ENCODE results near the gene RBM33. TPM values are rescaled to one million over a fixed set of nuclear protein-coding genes. Genes with fewer than 3 reads are reported as not detected.

RBM33 gene
- total RNA-seq, 1 experiment from 2014 or later: 81.8 TPM

DNA sequence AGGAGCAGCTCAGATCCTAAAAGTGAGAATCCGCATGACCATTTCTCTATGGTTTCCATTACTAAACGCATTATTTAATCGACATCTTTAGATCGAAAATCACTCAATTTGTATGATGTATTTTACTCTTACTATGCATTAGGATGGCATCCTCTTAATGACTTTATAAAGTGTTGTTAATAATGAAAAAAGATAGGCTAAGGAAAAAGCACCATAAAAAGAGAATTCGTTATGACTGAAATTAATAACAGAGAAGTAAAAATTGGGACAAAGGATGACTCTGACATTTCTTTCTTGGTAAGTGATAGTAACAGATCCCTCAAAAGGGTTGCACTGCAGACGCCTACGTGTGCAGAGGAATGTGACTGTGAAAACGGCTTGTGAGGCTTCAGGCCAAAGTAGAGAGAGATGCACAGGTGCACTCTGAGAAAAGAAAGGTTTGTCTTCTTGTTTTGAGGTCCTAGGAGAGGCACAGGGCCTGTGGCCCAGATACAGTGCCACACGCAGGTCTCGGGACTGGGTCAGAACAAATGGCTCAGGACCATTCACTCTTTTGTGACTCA, 23.0 kb upstream of the RBM33 start (continued):
- TF ChIP-seq, protein P1, sequence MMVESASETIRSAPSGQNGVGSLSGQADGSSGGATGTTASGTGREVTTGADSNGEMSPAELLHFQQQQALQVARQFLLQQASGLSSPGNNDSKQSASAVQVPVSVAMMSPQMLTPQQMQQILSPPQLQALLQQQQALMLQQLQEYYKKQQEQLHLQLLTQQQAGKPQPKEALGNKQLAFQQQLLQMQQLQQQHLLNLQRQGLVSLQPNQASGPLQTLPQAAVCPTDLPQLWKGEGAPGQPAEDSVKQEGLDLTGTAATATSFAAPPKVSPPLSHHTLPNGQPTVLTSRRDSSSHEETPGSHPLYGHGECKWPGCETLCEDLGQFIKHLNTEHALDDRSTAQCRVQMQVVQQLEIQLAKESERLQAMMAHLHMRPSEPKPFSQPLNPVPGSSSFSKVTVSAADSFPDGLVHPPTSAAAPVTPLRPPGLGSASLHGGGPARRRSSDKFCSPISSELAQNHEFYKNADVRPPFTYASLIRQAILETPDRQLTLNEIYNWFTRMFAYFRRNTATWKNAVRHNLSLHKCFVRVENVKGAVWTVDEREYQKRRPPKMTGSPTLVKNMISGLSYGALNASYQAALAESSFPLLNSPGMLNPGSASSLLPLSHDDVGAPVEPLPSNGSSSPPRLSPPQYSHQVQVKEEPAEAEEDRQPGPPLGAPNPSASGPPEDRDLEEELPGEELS (CRISPR knock-in tag; IDR thresholded peaks at IDR 0.05): no peak
- TF ChIP-seq, protein P2, sequence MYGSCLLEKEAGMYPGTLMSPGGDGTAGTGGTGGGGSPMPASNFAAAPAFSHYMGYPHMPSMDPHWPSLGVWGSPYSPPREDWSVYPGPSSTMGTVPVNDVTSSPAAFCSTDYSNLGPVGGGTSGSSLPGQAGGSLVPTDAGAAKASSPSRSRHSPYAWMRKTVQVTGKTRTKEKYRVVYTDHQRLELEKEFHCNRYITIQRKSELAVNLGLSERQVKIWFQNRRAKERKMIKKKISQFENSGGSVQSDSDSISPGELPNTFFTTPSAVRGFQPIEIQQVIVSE (CRISPR knock-in tag; IDR thresholded peaks at IDR 0.05; ENCODE audit: borderline replicate concordance): no peak
- TF ChIP-seq, protein P3, sequence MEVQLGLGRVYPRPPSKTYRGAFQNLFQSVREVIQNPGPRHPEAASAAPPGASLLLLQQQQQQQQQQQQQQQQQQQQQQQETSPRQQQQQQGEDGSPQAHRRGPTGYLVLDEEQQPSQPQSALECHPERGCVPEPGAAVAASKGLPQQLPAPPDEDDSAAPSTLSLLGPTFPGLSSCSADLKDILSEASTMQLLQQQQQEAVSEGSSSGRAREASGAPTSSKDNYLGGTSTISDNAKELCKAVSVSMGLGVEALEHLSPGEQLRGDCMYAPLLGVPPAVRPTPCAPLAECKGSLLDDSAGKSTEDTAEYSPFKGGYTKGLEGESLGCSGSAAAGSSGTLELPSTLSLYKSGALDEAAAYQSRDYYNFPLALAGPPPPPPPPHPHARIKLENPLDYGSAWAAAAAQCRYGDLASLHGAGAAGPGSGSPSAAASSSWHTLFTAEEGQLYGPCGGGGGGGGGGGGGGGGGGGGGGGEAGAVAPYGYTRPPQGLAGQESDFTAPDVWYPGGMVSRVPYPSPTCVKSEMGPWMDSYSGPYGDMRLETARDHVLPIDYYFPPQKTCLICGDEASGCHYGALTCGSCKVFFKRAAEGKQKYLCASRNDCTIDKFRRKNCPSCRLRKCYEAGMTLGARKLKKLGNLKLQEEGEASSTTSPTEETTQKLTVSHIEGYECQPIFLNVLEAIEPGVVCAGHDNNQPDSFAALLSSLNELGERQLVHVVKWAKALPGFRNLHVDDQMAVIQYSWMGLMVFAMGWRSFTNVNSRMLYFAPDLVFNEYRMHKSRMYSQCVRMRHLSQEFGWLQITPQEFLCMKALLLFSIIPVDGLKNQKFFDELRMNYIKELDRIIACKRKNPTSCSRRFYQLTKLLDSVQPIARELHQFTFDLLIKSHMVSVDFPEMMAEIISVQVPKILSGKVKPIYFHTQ (CRISPR knock-in tag; IDR thresholded peaks at IDR 0.05): no peak
- TF ChIP-seq SMAD4 (CRISPR knock-in tag; IDR thresholded peaks at IDR 0.05) (no peak), TCF7 (CRISPR knock-in tag; IDR thresholded peaks at IDR 0.05; ENCODE audit: low read depth) (no peak), ZNF416 (CRISPR knock-in tag; IDR thresholded peaks at IDR 0.05) (no peak), ZBTB21 (CRISPR knock-in tag; IDR thresholded peaks at IDR 0.05; ENCODE audit: borderline replicate concordance) (no peak), ELF4 (CRISPR knock-in tag; IDR thresholded peaks at IDR 0.05; ENCODE audit: low read depth) (no peak), KAT7 (CRISPR knock-in tag; IDR thresholded peaks at IDR 0.05; ENCODE audit: borderline replicate concordance) (no peak), RELA (CRISPR knock-in tag; IDR thresholded peaks at IDR 0.05; ENCODE audit: borderline replicate concordance) (no peak)
- TF ChIP-seq, protein P4, sequence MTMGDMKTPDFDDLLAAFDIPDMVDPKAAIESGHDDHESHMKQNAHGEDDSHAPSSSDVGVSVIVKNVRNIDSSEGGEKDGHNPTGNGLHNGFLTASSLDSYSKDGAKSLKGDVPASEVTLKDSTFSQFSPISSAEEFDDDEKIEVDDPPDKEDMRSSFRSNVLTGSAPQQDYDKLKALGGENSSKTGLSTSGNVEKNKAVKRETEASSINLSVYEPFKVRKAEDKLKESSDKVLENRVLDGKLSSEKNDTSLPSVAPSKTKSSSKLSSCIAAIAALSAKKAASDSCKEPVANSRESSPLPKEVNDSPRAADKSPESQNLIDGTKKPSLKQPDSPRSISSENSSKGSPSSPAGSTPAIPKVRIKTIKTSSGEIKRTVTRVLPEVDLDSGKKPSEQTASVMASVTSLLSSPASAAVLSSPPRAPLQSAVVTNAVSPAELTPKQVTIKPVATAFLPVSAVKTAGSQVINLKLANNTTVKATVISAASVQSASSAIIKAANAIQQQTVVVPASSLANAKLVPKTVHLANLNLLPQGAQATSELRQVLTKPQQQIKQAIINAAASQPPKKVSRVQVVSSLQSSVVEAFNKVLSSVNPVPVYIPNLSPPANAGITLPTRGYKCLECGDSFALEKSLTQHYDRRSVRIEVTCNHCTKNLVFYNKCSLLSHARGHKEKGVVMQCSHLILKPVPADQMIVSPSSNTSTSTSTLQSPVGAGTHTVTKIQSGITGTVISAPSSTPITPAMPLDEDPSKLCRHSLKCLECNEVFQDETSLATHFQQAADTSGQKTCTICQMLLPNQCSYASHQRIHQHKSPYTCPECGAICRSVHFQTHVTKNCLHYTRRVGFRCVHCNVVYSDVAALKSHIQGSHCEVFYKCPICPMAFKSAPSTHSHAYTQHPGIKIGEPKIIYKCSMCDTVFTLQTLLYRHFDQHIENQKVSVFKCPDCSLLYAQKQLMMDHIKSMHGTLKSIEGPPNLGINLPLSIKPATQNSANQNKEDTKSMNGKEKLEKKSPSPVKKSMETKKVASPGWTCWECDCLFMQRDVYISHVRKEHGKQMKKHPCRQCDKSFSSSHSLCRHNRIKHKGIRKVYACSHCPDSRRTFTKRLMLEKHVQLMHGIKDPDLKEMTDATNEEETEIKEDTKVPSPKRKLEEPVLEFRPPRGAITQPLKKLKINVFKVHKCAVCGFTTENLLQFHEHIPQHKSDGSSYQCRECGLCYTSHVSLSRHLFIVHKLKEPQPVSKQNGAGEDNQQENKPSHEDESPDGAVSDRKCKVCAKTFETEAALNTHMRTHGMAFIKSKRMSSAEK (CRISPR knock-in tag; IDR thresholded peaks at IDR 0.05; ENCODE audit: borderline replicate concordance): no peak

DNA sequence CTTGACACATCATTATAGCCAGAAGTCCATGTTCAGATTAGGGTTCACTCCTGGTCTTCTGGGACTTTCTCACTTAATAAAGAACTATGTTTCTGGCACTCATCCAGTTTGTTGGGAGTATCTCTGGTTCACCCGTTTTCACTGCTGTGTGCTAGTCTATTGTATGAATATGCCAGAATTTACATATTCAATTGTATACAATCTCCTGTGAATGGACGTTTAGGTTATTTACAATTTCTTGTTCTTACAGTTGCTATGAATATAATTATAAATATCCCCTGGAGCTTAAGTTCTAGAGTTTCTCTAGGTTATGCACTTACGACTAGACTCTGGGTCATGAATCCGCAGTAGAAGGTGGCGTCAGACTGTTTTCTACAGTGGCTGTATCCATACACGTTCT, 20.0 kb upstream of the RBM33 start:
- Mint-ChIP-seq H3K36me3 (peaks cover 4% of the 10 kb centered on the region), H3K9me3 (peaks cover 13% of the 10 kb centered on the region), H3K27ac (no peak overlapping the region), H3K4me1 (peaks cover 3% of the 10 kb centered on the region; the same call in 1 of the 2 replicates), H3K27me3 (ENCODE audit: low read depth) (no peaks in the 10 kb centered on the region; the same call in none of the 2 replicates), H3K4me3 (no peak overlapping the region)
- ATAC-seq (no peak), DNase-seq (ENCODE audit: low spot score) (no peak)
- TF ChIP-seq TP53 (CRISPR knock-in tag; IDR thresholded peaks at IDR 0.05) (no peak), KAT7 (CRISPR knock-in tag; IDR thresholded peaks at IDR 0.05; ENCODE audit: borderline replicate concordance) (no peak), ZNF121 (CRISPR knock-in tag; IDR thresholded peaks at IDR 0.05) (no peak)
- TF ChIP-seq, protein P2 (CRISPR knock-in tag; IDR thresholded peaks at IDR 0.05; ENCODE audit: borderline replicate concordance): no peak
- TF ChIP-seq, protein P5, sequence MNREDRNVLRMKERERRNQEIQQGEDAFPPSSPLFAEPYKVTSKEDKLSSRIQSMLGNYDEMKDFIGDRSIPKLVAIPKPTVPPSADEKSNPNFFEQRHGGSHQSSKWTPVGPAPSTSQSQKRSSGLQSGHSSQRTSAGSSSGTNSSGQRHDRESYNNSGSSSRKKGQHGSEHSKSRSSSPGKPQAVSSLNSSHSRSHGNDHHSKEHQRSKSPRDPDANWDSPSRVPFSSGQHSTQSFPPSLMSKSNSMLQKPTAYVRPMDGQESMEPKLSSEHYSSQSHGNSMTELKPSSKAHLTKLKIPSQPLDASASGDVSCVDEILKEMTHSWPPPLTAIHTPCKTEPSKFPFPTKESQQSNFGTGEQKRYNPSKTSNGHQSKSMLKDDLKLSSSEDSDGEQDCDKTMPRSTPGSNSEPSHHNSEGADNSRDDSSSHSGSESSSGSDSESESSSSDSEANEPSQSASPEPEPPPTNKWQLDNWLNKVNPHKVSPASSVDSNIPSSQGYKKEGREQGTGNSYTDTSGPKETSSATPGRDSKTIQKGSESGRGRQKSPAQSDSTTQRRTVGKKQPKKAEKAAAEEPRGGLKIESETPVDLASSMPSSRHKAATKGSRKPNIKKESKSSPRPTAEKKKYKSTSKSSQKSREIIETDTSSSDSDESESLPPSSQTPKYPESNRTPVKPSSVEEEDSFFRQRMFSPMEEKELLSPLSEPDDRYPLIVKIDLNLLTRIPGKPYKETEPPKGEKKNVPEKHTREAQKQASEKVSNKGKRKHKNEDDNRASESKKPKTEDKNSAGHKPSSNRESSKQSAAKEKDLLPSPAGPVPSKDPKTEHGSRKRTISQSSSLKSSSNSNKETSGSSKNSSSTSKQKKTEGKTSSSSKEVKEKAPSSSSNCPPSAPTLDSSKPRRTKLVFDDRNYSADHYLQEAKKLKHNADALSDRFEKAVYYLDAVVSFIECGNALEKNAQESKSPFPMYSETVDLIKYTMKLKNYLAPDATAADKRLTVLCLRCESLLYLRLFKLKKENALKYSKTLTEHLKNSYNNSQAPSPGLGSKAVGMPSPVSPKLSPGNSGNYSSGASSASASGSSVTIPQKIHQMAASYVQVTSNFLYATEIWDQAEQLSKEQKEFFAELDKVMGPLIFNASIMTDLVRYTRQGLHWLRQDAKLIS (CRISPR knock-in tag; IDR thresholded peaks at IDR 0.05; ENCODE audit: borderline replicate concordance): no peak
- TF ChIP-seq, protein P6, sequence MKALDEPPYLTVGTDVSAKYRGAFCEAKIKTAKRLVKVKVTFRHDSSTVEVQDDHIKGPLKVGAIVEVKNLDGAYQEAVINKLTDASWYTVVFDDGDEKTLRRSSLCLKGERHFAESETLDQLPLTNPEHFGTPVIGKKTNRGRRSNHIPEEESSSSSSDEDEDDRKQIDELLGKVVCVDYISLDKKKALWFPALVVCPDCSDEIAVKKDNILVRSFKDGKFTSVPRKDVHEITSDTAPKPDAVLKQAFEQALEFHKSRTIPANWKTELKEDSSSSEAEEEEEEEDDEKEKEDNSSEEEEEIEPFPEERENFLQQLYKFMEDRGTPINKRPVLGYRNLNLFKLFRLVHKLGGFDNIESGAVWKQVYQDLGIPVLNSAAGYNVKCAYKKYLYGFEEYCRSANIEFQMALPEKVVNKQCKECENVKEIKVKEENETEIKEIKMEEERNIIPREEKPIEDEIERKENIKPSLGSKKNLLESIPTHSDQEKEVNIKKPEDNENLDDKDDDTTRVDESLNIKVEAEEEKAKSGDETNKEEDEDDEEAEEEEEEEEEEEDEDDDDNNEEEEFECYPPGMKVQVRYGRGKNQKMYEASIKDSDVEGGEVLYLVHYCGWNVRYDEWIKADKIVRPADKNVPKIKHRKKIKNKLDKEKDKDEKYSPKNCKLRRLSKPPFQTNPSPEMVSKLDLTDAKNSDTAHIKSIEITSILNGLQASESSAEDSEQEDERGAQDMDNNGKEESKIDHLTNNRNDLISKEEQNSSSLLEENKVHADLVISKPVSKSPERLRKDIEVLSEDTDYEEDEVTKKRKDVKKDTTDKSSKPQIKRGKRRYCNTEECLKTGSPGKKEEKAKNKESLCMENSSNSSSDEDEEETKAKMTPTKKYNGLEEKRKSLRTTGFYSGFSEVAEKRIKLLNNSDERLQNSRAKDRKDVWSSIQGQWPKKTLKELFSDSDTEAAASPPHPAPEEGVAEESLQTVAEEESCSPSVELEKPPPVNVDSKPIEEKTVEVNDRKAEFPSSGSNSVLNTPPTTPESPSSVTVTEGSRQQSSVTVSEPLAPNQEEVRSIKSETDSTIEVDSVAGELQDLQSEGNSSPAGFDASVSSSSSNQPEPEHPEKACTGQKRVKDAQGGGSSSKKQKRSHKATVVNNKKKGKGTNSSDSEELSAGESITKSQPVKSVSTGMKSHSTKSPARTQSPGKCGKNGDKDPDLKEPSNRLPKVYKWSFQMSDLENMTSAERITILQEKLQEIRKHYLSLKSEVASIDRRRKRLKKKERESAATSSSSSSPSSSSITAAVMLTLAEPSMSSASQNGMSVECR (CRISPR knock-in tag; IDR thresholded peaks at IDR 0.05; ENCODE audit: borderline replicate concordance): no peak
- CTCF ChIA-PET: interaction anchor here (2.8 kb wide), 1 partner anchor 26 kb away, joined by 14 read pairs; no protein-coding TSS in a partner anchor
- POLR2A ChIA-PET: no interaction called here

Data from WTC11 (cell line).